Frontal cortex (tissue), 4 donors: ENCODE data around the gene ZNF678. TPM values are rescaled to one million over a fixed set of nuclear protein-coding genes. Genes with fewer than 3 reads are reported as not detected.
"Not testable (repeated sequence)": the region's sequence is repeated elsewhere in the genome, so short reads cannot be mapped to it uniquely, and the experiment has no call there.

Experiments used
- DNase-seq, 2 donors: peaks; one replicate each; pipeline ENCODE4 v3.0.0; 2012; ENCODE audit warnings: low spot score in 2 of 2
- FAIRE-seq: peaks from 2 replicates; lab custom pipeline; 2012; peaks lifted over from hg19 to GRCh38; lab: Jason Lieb, UNC
- small RNA-seq: library from RNA; depleted of rRNA; stranded (forward); fragments of <200 nt; gene quantifications from one replicate; pipeline ENCODE3, GENCODE V24; 2014
- total RNA-seq: library from RNA; depleted of rRNA; stranded (reverse); fragments of >200 nt; gene quantifications from one replicate; pipeline ENCODE4 v1.2.3, GENCODE V29; 2014
- donor health status: control.
- donor health status: control.
- donor health status: control.

The ZNF678 gene
- total RNA-seq, 1 donor from 2014 or later = 48.1 TPM

- not testable (repeated sequence) for FAIRE-seq
Observed at GRCh38 chr1:227701631-227702030, 138.3 kb downstream of the ZNF678 start.

DNA sequence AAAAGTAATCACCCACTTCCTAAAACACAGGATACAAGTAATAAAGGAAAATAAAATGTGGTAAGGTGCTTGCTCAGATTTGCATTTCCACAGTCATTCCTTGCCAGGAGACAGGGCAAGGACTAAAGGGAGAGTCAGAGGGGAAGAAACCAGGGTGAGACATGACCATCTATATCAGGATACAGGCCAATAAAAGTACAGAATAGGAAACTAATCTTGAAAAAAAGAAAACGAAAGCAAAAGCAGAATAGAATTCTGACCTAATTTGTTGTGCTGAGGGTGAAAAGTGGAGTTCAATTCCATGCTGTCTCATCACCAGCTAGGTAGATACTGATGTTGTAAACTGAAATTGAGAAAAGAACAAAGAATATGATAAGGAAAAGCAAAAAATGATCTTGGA, 144.5 kb downstream of the ZNF678 start:
- DNase-seq (no peak), FAIRE-seq (no peak)

More at GRCh38 chr1:227701631-227702030, 138.3 kb downstream of the ZNF678 start:
- DNase-seq = not testable (repeated sequence)

GRCh38 chr1:227709451-227709850, 146.1 kb downstream of the ZNF678 start:
- DNase-seq = no peak
- no peak for FAIRE-seq

GRCh38 chr1:227710474-227710873, 147.1 kb downstream of the ZNF678 start:
- not testable (repeated sequence) for DNase-seq, FAIRE-seq

DNA sequence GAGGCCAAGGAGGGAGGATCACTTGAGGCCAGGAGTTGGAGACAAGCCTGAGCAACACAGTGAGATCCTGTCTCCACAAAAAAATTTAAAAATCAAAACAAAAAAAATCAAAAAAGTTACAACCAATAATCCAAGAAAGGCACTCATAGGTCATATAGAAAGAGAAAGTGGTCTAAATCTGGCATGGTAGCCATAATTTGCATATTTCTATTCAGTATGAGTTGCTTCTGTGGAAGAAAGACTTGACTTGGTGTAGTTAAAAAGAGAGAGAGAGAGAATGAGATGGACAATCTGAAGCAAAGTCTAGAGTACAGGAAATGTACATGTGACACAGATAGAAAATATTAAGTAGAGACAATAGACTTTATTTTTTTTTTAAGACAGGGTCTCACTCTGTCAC, 149.3 kb downstream of the ZNF678 start:
- no peak for FAIRE-seq
- no peak for DNase-seq

DNA sequence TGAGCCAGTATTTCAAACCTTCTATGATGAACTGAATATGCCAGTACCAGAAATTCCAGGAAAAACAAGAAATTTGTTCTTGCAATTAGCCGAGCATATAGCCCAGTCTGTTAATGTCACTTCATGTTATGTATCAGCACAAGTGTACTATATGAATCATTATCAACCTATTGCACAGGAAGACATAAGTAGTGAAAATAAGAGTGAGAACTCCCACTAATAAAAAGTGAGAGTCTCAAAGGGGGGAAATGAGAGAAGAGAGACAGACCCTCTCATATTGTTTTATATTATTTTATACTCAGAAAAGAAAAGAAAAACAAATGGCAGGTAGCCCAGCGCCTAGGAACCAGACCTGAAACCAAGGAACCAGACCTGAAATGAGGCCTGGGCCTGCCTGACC, 155.6 kb downstream of the ZNF678 start:
- DNase-seq (no peak), FAIRE-seq (no peak)

DNA sequence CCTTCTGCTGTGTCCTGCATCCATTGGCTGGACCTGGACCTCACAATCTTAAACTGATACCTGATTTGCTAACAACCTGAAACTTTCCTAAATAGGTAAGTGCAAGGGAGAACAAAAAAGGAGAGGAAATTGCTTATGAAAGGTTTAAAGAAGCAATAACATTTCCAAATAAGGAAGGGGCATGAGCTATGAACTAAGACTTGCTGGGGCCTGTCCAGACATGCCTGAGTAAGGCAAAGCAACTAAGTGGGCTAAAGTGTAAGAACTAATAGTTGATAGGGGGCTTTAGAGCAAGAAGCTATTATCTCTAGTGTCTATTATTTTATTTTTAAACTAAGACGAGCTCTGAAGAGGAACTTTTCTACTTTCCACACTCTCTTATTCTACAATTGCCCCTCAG, 160.1 kb downstream of the ZNF678 start:
- FAIRE-seq = no peak
- DNase-seq = no peak

DNA sequence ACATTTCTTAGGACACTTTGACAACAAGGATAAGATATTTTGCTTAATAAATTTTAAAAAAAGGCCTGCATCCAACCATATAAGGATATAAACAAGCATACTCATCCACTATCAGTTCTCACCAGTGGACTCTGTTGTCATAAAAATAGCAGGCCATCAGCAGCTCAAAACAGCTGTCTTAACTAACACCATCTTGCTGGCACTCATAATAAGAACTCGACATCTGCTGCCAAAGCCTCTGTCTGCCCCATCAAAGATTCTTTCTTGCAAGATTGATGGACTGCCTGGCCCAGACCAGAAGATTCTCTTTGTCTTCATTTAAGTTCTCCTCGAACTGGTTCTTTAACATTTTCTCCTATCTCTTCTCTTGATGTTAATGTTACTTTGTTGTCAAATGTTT, 161.7 kb downstream of the ZNF678 start:
- DNase-seq (no peak), FAIRE-seq (no peak)

- no peak for DNase-seq
Observed at GRCh38 chr1:227726318-227726717, 163.0 kb downstream of the ZNF678 start.

More at GRCh38 chr1:227726318-227726717, 163.0 kb downstream of the ZNF678 start:
- no peak for FAIRE-seq

Small RNAs within 50 kb of the gene (small RNA-seq; reads per million reads assigned to genes)
- gene RNA5SP77 = 0.08 reads per million

Other genes with a start within 250 kb of the ZNF678 start
- 154 TPM for gene CDC42BPA, start 245.1 kb upstream of the ZNF678 start, total RNA-seq
- gene JMJD4, start 171.7 kb downstream of the ZNF678 start, total RNA-seq = 15.9 TPM
- 70.5 TPM for gene SNAP47, start 171.9 kb downstream of the ZNF678 start, total RNA-seq